ENCODE measurements around the gene HYI.

DNA sequence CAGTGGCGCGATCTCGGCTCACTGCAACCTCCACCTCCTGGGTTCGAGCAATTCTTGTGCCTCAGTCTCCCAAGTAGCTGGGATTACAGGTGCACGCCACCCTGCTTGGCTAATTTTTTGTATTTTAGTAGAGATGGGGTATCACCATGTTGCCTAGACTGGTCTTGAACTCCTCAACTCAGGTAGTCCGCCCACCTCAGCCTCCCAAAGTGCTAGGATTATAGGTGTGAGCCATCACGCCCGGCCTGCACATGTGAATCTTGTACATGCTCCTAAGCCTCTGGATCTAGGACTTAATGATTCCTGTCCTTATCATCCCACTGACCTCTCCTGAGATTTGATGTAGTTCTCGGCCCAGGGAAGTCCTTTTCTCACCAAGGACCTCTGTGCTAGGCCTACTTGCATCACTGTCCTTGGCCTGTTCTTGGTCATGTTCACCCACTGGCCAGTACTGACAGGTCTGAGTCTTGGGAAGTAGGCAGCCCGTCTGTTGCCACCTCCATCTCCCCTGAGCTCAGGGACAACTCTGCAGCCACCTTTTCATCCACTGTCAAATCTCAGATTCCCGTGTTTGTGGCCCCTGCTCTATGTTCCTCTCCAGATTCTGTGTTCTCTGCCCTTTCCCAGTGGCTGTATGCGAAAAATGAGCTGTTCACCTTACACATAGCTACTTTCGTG lies 9.4 kb downstream of the HYI start:
- TF ChIP-seq, protein P1, sequence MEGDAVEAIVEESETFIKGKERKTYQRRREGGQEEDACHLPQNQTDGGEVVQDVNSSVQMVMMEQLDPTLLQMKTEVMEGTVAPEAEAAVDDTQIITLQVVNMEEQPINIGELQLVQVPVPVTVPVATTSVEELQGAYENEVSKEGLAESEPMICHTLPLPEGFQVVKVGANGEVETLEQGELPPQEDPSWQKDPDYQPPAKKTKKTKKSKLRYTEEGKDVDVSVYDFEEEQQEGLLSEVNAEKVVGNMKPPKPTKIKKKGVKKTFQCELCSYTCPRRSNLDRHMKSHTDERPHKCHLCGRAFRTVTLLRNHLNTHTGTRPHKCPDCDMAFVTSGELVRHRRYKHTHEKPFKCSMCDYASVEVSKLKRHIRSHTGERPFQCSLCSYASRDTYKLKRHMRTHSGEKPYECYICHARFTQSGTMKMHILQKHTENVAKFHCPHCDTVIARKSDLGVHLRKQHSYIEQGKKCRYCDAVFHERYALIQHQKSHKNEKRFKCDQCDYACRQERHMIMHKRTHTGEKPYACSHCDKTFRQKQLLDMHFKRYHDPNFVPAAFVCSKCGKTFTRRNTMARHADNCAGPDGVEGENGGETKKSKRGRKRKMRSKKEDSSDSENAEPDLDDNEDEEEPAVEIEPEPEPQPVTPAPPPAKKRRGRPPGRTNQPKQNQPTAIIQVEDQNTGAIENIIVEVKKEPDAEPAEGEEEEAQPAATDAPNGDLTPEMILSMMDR (IDR thresholded peaks at IDR 0.05) = no peak
- TF ChIP-seq POLR2A (IDR thresholded peaks at IDR 0.05) = no peak

All from prostate gland (tissue), 2 donors.